IPS-NIHi7 (cell line): ENCODE data around the gene NCAPD3.
A peak's percentile ranks its signal among the peaks of the same experiment; 100 is the strongest.
"Not testable (repeated sequence)": the region's sequence is repeated elsewhere in the genome, so short reads cannot be mapped to it uniquely, and the experiment has no call there.

Source experiments
- DNase-seq: peaks from one replicate; pipeline ENCODE4 v3.0.0; 2012; ENCODE audit warnings: mixed read lengths; ENCODE audit errors: extremely low spot score

Gene NCAPD3

GRCh38 chr11:134228625-134229024 is 4.9 kb upstream of the NCAPD3 start:
- no peak for DNase-seq

- no peak for DNase-seq
Measured at GRCh38 chr11:134226806-134227325, 3.1 kb upstream of the NCAPD3 start.

- DNase-seq, result peak; percentile 53
Measured at GRCh38 chr11:134224710-134225664, 1.2 kb upstream of the NCAPD3 start.

- DNase-seq, result no peak
Measured at GRCh38 chr11:134223121-134223520, 646 bp downstream of the NCAPD3 start.

- DNase-seq, result no peak
Measured at GRCh38 chr11:134216816-134217215, 7.0 kb downstream of the NCAPD3 start.

- no peak for DNase-seq
Measured at GRCh38 chr11:134215836-134216235, 7.9 kb downstream of the NCAPD3 start.

- DNase-seq, result no peak
Measured at GRCh38 chr11:134207538-134208239, 16.1 kb downstream of the NCAPD3 start.

GRCh38 chr11:134206185-134206584 is 17.6 kb downstream of the NCAPD3 start:
- no peak for DNase-seq

GRCh38 chr11:134205729-134206128 is 18.0 kb downstream of the NCAPD3 start:
- DNase-seq, result no peak

GRCh38 chr11:134202661-134203060 is 21.1 kb downstream of the NCAPD3 start:
- no peak for DNase-seq

- DNase-seq, result no peak
Measured at GRCh38 chr11:134200688-134201087, 23.1 kb downstream of the NCAPD3 start.

GRCh38 chr11:134199531-134199930 is 24.2 kb downstream of the NCAPD3 start:
- no peak for DNase-seq

- no peak for DNase-seq
Measured at GRCh38 chr11:134196756-134197155, 27.0 kb downstream of the NCAPD3 start.

GRCh38 chr11:134188092-134188491 is 35.7 kb downstream of the NCAPD3 start:
- not testable (repeated sequence) for DNase-seq

GRCh38 chr11:134181707-134182106 is 42.1 kb downstream of the NCAPD3 start:
- DNase-seq, result no peak

- no peak for DNase-seq
Measured at GRCh38 chr11:134178032-134178674, 45.6 kb downstream of the NCAPD3 start.

- DNase-seq, result no peak
Measured at GRCh38 chr11:134176284-134176683, 47.5 kb downstream of the NCAPD3 start.

GRCh38 chr11:134173296-134173695 is 50.5 kb downstream of the NCAPD3 start:
- no peak for DNase-seq

GRCh38 chr11:134171951-134172350 is 51.8 kb downstream of the NCAPD3 start:
- no peak for DNase-seq

- no peak for DNase-seq
Measured at GRCh38 chr11:134170919-134171281, 52.9 kb downstream of the NCAPD3 start.

GRCh38 chr11:134170177-134170918 is 53.4 kb downstream of the NCAPD3 start:
- DNase-seq, result no peak
